Measurements from ENCODE around the gene TEX101.
"Not testable (repeated sequence)": the region's sequence is repeated elsewhere in the genome, so short reads cannot be mapped to it uniquely, and the experiment has no call there.

Gene TEX101

GRCh38 chr19:43420954-43421353, 6.3 kb downstream of the TEX101 start:
- no peak for DNase-seq (ENCODE audit: low read depth)

- DNase-seq (ENCODE audit: low read depth) = no peak
These were observed 7.5 kb downstream of the TEX101 start for GRCh38 chr19:43422000-43422688.

- no peak for DNase-seq (ENCODE audit: low read depth)
These were observed 8.0 kb downstream of the TEX101 start for GRCh38 chr19:43422689-43423066.

- DNase-seq (ENCODE audit: low read depth) = no peak
These were observed 9.1 kb downstream of the TEX101 start for GRCh38 chr19:43423779-43424178.

- no peak for DNase-seq (ENCODE audit: low read depth)
These were observed 11.1 kb downstream of the TEX101 start for GRCh38 chr19:43425567-43426392.

- DNase-seq (ENCODE audit: low read depth) = no peak
These were observed 14.7 kb downstream of the TEX101 start for GRCh38 chr19:43429395-43429794.

- no peak for DNase-seq (ENCODE audit: low read depth)
These were observed 15.5 kb downstream of the TEX101 start for GRCh38 chr19:43430142-43430710.

GRCh38 chr19:43430976-43431375, 16.3 kb downstream of the TEX101 start:
- no peak for DNase-seq (ENCODE audit: low read depth)

- DNase-seq (ENCODE audit: low read depth) = no peak
These were observed 18.6 kb downstream of the TEX101 start for GRCh38 chr19:43433358-43433673.

GRCh38 chr19:43433689-43434088, 19.0 kb downstream of the TEX101 start:
- DNase-seq (ENCODE audit: low read depth) = no peak

GRCh38 chr19:43435775-43436174, 21.1 kb downstream of the TEX101 start:
- no peak for DNase-seq (ENCODE audit: low read depth)

- not testable (repeated sequence) for DNase-seq (ENCODE audit: low read depth)
These were observed 22.6 kb downstream of the TEX101 start for GRCh38 chr19:43437284-43437683.

GRCh38 chr19:43437712-43438111, 23.0 kb downstream of the TEX101 start:
- no peak for DNase-seq (ENCODE audit: low read depth)

- no peak for DNase-seq (ENCODE audit: low read depth)
These were observed 23.8 kb downstream of the TEX101 start for GRCh38 chr19:43438291-43439031.

GRCh38 chr19:43439032-43439708, 24.5 kb downstream of the TEX101 start:
- DNase-seq (ENCODE audit: low read depth) = no peak

- DNase-seq (ENCODE audit: low read depth) = no peak
These were observed 25.0 kb downstream of the TEX101 start for GRCh38 chr19:43439709-43440063.

GRCh38 chr19:43441716-43442115, 27.0 kb downstream of the TEX101 start:
- no peak for DNase-seq (ENCODE audit: low read depth)

GRCh38 chr19:43444091-43444490, 29.4 kb downstream of the TEX101 start:
- not testable (repeated sequence) for DNase-seq (ENCODE audit: low read depth)

GRCh38 chr19:43444531-43445287, 30.0 kb downstream of the TEX101 start:
- no peak for DNase-seq (ENCODE audit: low read depth)

- DNase-seq (ENCODE audit: low read depth) = no peak
These were observed 30.7 kb downstream of the TEX101 start for GRCh38 chr19:43445426-43445825.

GRCh38 chr19:43446746-43447489, 32.2 kb downstream of the TEX101 start:
- DNase-seq (ENCODE audit: low read depth) = no peak
